ENCODE data around the gene TBC1D9.

GRCh38 chr4:140756319-140757231, at the start of gene TBC1D9:
- TF ChIP-seq BHLHE40 (IDR thresholded peaks at IDR 0.05; ENCODE audit: borderline replicate concordance) (no peak), ELF4 (IDR thresholded peaks at IDR 0.05) (no peak; the same call in 1 of the 2 replicates), PKNOX1 (IDR thresholded peaks at IDR 0.05) (no peak), LEF1 (IDR thresholded peaks at IDR 0.05; ENCODE audit: borderline replicate concordance) (0 out of 2 replicates have a peak, but pooled peaks have one; percentile 56), SP1 (IDR thresholded peaks at IDR 0.05) (no peak), FOXA1 (IDR thresholded peaks at IDR 0.05) (no peak), FOXK2 (IDR thresholded peaks at IDR 0.05) (no peak), FOXM1 (IDR thresholded peaks at IDR 0.05; ENCODE audit: borderline replicate concordance) (no peak; the same call in 1 of the 2 replicates), TARDBP (IDR thresholded peaks at IDR 0.05) (no peak), ZNF384 (IDR thresholded peaks at IDR 0.05) (no peak), L3MBTL2 (conservative IDR thresholded peaks at IDR 0.05) (peak; percentile 85), SUZ12 (IDR thresholded peaks at IDR 0.05) (no peak), CTBP1 (IDR thresholded peaks at IDR 0.05; ENCODE audit: borderline replicate concordance) (peak; percentile 51; the same call in 1 of the 2 replicates)

Data from HEK293T (cell line).